BJ (cell line): ENCODE results near the gene RGS12. TPM values are rescaled to one million over a fixed set of nuclear protein-coding genes. Genes with fewer than 3 reads are reported as not detected.

Source experiments
- CTCF ChIA-PET: fragments of 350-600 bp; formaldehyde crosslinking; extraction: SDS; loops from one replicate; lab custom pipeline; 2021; ENCODE audit warnings: antibody characterized with exemption, inconsistent platforms; lab: Yijun Ruan, JAX
- POLR2A ChIA-PET: fragments of 300-600 bp; sonication (Branson Sonifier 250); formaldehyde crosslinking; extraction: SDS; loops from one replicate; lab custom pipeline; 2021; ENCODE audit warnings: antibody characterized with exemption; lab: Charles Lee
- DNase-seq: peaks from one replicate; pipeline ENCODE4 v3.0.0-alpha.2; 2011; ENCODE audit warnings: low read depth
- H3K27me3 ChIP-seq: 2 replicates; pipeline ENCODE4 v1.6.0; 2011; ENCODE audit warnings: low read length; ENCODE audit not compliant: control insufficient read depth, insufficient read depth
- H3K36me3 ChIP-seq: 2 replicates; pipeline ENCODE4 v1.5.1; 2011; ENCODE audit warnings: low read length; ENCODE audit not compliant: control insufficient read depth, insufficient read depth
- H3K4me3 ChIP-seq: 2 replicates; pipeline ENCODE4 v1.5.1; 2011; ENCODE audit warnings: low read depth, mild to moderate bottlenecking, control low read depth, low read length
- polyA plus RNA-seq: library from polyadenylated mRNA; depleted of rRNA; stranded (reverse); fragments of >200 nt; gene quantifications from 2 replicates; pipeline ENCODE4 v1.2.3, GENCODE V29; 2011
- TF ChIP-seq, protein P1 (sequence below): IDR thresholded peaks from 2 replicates; pipeline ENCODE4 v1.5.1; 2011; ENCODE audit warnings: low read depth, mild to moderate bottlenecking, control low read depth, inconsistent platforms, low read length, moderate library complexity; ENCODE audit not compliant: insufficient read depth

The RGS12 gene
- polyA plus RNA-seq, 1 experiment, result 16.3 TPM

DNA sequence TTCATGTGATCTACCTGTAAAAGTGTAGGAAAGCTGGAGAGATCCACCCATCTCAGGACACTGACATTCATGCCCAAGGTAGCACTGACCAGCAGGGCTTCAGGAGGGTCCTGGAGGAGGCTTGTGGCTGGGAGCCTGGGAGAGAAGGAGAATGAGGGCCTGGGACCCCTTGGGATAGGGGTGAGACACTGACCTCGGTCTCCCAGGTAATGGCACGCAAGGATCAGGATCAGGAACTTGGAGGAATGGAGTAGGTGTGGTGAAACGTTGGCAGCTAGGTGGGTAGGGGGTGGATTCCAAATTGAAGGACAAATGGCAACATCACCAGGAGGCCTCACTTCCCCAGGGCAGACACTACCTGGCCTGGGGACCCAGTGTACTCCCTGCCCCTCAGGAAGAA is 12.4 kb upstream of the RGS12 start:
- H3K4me3 ChIP-seq, result no peak overlapping the region
- H3K27me3 ChIP-seq, result peaks cover 4% of the 10 kb centered on the region
- POLR2A ChIA-PET, result no interaction called here
- CTCF ChIA-PET, result interaction anchor here (0.9 to 1.8 kb wide), 2 partner anchors 8 to 34 kb away, joined by 3 to 4 read pairs; no protein-coding TSS in a partner anchor
- TF ChIP-seq, protein P1, sequence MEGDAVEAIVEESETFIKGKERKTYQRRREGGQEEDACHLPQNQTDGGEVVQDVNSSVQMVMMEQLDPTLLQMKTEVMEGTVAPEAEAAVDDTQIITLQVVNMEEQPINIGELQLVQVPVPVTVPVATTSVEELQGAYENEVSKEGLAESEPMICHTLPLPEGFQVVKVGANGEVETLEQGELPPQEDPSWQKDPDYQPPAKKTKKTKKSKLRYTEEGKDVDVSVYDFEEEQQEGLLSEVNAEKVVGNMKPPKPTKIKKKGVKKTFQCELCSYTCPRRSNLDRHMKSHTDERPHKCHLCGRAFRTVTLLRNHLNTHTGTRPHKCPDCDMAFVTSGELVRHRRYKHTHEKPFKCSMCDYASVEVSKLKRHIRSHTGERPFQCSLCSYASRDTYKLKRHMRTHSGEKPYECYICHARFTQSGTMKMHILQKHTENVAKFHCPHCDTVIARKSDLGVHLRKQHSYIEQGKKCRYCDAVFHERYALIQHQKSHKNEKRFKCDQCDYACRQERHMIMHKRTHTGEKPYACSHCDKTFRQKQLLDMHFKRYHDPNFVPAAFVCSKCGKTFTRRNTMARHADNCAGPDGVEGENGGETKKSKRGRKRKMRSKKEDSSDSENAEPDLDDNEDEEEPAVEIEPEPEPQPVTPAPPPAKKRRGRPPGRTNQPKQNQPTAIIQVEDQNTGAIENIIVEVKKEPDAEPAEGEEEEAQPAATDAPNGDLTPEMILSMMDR, result no peak
- no peaks in the 10 kb centered on the region for H3K36me3 ChIP-seq
- no peak for DNase-seq

DNA sequence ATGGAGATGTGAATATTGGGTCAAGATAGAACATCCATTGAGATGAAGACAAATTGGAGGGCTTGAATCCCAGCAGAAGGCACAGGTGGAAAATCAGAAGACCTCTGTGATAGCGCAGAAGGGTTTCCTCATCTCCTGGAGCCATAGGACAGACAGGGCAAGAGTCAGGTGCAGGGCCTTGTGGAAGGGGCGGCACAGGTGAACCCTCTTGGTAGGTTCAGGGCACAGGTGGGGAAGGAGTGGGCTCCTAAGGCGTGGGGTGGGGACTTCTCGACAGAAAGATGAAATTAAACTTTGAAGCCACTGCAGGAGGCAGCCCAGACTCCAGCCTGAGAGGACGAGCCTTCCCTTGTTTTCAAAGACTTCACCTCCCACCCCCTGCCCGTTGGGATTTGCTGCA is 9.3 kb upstream of the RGS12 start:
- Histone ChIP-seq H3K27me3 (no peaks in the 10 kb centered on the region), H3K4me3 (no peak overlapping the region), H3K36me3 (no peaks in the 10 kb centered on the region)
- TF ChIP-seq, protein P1, result no peak
- no peak for DNase-seq
- ChIA-PET POLR2A (no interaction called here), CTCF (interaction anchor here (0.6 kb wide), 1 partner anchor 394 kb away, joined by 3 read pairs; no protein-coding TSS in a partner anchor)

DNA sequence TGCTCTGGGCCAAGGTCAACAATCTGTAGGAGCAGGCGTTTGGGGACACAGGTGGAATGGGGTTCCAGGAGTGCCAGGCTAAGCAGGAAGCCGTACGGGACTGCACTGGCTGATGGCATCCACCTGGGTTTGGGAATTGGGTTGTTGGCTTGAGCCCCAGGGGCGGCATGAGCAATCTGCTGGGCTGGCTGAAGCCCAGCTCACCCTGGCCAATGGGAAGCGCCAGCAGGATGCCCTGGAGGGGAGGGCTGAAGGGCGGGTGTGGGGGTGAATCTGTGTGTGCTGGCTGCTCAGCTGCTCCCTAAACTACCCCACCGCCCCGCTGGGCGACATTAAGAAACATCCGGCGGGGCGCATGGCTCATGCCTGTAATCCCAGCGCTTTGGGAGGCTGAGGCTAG is 8.9 kb upstream of the RGS12 start:
- Histone ChIP-seq H3K36me3 (no peaks in the 10 kb centered on the region), H3K4me3 (no peak overlapping the region), H3K27me3 (no peaks in the 10 kb centered on the region)
- TF ChIP-seq, protein P1, result no peak
- ChIA-PET POLR2A (no interaction called here), CTCF (interaction anchor here (0.6 kb wide), 1 partner anchor 394 kb away, joined by 3 read pairs; no protein-coding TSS in a partner anchor)
- no peak for DNase-seq

DNA sequence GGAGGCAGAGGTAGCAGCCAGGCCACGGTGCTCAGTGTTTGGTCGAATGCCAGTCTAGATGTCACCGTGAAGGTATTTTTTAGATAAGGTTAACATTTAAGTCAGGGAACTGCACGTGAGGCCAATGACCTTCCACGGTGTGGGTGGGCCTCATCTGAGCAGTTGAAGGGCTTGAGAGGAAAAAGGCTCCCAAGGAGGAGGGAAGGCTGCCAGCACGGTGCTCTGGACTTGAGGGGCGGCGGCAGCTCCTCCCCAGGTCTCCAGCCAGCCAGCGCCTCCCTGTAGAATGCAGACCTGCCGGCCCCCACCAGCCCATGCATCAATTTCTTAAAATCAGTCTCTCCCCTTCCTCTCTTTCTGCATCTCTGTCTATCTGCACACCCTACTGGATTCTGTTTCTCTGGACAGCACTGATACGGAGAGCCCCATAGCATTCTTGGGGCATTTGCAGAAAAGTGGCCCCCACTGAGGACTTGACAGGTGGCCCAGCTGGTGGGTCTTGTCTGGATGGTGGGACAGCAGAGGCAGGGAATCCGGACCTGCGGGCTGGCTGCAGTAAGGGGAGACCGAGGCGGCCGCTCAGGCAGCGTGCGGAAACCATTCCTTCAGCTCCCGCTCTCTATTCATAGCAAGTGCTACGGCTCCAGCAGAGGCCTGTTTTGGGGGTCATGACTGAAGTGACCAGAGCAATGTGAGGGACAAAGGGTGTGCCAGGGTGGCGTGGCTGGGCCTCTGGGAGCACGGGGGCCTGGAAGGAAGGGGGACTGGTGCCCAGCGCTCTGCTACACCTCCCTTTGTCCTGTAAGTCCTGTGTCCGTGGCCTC is 7.9 kb upstream of the RGS12 start:
- TF ChIP-seq, protein P1, result no peak
- no peak for DNase-seq
- Histone ChIP-seq H3K36me3 (no peaks in the 10 kb centered on the region), H3K27me3 (no peaks in the 10 kb centered on the region), H3K4me3 (no peak overlapping the region)
- ChIA-PET POLR2A (no interaction called here), CTCF (no interaction called here)

DNA sequence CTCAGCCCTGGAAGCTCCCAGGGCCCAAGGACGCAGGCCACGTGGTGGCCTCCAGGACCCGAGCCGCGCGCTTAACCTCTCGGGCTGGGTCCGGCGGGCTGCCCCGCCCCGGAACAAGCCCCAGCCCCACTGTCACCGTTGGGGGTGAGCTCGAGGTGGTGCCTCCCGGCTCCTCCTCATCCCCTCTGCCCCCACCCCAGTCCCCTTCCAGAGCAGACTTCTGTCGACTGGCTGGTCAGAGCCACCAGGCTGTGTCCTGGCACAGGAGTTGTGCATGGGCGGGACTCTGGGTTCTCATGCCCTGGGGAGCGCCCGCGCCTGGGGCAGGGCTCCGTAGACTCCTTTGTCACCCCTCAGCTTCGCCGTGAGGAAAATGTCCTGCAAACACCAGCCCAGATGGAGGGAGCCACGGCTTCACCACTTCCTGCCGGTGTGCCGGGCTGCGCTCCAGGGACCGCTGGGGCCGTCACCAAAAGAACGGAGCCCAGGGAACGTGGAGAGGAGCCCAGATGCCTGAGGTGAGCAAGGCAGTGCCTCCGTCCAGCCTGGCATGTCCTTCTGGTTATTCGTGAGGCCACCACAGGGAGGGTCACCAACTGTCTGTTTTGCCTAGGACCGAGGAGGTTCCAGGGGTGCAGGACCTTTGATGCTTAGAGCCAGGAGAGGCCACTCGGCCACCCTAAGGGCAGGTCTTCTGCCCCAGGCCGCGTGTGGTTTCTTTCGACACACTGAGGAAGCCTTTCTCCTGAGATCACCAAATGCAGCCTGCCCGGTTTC is 7.1 kb upstream of the RGS12 start:
- ChIA-PET CTCF (interaction anchor here (1.1 kb wide), 1 partner anchor 27 kb away, joined by 3 read pairs; no protein-coding TSS in a partner anchor), POLR2A (no interaction called here)
- DNase-seq, result peak; percentile 65
- H3K27me3 ChIP-seq, result no peaks in the 10 kb centered on the region
- TF ChIP-seq, protein P1, result no peak
- no peak overlapping the region for H3K4me3 ChIP-seq
- H3K36me3 ChIP-seq, result no peaks in the 10 kb centered on the region
